ENCODE data around the gene CDC25B.
A peak's percentile ranks its signal among the peaks of the same experiment; 100 is the strongest.

The CDC25B gene
- total RNA-seq: 130 to 235 (median 188) reads per million in 4 donors

DNA sequence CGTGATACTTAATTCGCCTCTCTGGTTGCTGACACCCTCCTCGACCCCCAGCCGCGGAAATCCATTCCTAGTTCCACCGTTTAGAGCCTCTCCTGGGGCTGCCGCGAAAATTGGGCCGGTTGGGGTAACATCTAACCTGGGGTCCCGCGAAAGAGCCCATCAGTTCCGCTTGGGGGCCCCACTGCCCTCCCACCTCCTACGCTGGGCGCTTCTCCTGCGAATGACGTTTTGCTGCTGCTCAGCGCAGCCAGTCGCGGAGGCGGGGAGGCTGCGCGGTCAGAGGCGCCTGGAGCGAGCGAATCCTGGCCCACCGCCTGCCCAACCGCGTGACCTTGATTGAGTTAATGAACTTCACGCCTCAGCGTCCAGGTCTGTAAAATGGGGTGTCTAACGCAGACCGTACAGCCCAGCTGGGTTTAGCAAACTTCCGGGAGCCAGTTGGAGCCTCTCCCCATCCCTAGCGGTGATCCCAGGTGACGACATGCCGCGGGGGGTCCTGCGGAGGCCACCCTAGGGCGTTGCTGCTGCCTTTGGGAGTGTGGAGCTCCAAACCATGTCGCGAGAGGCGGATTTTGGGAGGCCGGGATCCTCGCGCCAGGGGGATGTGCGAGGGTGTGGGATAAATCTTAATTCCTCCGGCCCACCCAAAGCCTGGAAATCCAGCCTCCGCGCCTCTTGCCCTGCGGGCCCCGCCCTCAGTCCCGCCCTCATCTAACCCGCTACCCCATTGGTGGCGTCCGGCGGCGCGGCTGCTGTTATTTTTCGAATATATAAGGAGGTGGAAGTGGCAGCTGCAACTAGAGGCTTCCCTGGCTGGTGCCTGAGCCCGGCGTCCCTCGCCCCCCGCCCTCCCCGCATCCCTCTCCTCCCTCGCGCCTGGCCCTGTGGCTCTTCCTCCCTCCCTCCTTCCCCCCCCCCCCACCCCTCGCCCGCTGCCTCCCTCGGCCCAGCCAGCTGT is at the start of gene CDC25B:
TSS of gene CDC25B (plus strand) at position 800 of the 958 bp plus-strand sequence. CDS start 222 bp downstream, outside the sequence.
- peak; percentile 80 to 91 (median 86) for DNase-seq

DNA sequence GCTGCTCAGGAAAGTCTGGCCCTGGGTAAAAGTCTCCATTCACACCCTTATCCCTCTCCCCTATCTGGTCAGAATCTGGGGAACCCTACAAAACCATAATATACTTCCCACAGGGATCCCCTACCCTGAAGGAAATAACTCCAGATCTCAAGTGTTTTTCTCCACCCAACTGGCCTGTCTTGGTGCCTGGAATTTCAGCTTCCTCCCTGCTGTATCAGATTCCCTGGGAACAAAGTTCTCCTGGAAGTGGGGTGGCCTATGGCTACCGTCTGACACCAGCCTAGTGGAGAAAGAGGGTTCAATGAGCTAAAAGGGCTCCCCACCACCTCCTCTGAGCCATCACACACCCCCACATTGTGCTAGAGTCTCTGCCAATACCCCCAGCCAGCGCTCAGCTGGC is 48.6 kb upstream of the CDC25B start:
- DNase-seq: no peak

DNA sequence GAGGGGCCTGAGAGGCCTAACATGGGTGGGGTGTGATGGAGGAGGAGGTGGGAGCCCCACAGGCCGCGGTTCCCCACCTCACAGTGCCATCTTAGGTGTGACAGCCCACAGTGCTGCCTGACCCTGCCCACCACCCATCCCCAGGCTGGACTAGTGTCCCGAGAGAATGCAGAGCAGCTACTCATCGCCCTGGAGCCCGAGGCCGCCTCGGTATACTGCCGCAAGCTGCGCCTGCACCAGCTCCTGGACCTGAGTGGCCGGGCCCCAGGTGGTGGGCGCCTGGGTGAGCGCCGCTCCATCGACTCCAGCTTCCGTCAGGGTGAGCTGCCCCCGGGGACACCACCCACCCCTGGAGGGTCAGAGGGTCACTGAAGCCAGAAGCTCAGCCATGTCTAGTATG is 48.0 kb upstream of the CDC25B start:
- DNase-seq: no peak

GRCh38 chr20:3749087-3749688 is 46.9 kb upstream of the CDC25B start:
- no peak for DNase-seq

DNA sequence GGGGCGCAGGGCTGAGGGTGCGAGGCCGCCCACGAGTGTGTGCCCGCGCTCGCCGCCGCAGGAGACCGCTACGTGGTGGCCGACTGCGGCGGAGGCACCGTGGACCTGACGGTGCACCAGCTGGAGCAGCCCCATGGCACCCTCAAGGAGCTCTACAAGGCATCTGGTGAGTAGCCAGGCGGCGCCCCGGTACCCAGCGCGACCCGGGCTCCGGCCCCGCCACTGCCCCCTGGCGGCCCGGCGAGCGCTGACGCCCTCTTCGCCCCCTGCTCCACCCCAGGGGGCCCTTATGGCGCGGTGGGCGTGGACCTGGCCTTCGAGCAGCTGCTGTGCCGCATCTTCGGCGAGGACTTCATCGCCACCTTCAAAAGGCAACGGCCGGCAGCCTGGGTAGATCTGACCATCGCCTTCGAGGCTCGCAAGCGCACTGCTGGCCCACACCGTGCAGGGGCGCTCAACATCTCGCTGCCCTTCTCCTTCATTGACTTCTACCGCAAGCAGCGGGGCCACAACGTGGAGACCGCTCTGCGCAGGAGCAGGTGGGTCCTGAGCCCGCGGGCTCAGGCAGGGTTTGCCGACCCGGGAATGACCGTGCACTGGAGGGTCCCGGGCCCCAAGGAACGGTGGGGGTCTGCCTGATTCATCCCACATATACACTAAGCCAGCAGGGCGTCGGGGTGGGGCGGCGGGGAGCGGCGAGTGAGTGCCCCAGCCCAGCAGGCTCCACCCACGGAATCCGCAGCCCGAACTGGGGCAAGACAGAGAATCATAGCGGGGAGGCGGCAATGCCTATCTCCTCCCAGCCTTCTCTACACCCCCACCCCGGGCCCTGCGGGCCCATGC is 46.2 kb upstream of the CDC25B start:
- peak in 1 of 5 donors; percentile 23 for DNase-seq

GRCh38 chr20:3751305-3751674 is 44.8 kb upstream of the CDC25B start:
- DNase-seq: no peak

DNA sequence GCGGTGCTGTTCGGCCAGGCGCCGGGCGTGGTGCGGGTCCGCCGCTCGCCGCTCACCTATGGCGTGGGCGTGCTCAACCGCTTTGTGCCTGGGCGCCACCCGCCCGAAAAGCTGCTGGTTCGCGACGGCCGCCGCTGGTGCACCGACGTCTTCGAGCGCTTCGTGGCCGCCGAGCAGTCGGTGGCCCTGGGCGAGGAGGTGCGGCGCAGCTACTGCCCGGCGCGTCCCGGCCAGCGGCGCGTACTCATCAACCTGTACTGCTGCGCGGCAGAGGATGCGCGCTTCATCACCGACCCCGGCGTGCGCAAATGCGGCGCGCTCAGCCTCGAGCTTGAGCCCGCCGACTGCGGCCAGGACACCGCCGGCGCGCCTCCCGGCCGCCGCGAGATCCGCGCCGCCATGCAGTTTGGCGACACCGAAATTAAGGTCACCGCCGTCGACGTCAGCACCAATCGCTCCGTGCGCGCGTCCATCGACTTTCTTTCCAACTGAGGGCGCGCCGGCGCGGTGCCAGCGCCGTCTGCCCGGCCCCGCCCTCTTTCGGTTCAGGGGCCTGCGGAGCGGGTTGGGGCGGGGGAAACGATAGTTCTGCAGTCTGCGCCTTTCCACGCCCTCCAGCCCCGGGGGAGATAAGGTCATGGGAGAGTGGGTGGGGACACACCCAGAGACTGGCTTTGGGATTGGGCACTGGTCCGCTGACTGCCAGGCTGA is 44.3 kb upstream of the CDC25B start:
- peak; percentile 22 to 60 (median 46) for DNase-seq

GRCh38 chr20:3752386-3752759 is 43.7 kb upstream of the CDC25B start:
- no peak for DNase-seq

- peak in 4 of 5 donors; percentile 41 to 64 (median 50) for DNase-seq
Observed at GRCh38 chr20:3753098-3753497, 43.0 kb upstream of the CDC25B start.

DNA sequence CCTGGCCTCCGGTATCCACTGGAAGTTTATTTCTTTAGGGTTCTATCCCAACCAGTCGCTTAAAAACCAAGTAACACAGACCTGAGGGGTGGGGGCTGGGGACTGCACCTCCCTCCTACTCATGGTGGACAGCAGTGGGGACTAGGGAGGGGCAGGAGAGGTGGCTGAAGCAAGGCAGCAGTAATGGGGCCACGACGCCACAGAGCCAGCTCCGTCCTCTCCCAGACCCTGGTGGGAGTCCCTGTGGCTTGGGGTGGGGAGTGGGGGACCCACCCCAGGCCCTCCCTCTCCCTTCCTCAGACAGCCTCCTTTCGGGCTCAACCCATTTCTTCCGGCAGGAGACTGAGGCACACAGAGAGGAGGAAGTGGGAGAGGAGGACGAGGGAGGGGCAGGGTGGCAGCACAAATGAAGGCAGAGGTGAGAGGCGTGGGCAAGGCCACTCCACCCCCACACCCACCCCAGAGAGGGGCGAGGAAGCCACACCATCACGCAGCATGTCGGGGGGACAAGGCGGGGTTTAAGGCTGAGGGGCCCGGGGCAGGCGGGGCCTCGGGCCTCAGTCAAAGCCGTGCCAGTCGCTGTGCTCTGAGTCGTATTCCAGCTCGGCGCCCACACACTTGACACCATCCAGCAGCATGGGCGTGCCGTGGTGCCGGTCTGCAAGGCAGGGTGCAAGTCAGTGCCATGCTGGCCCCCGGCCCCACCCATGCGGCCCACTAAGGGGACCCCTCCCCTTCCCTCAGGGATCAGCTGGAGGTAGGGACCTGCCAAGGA is 42.4 kb upstream of the CDC25B start:
- no peak for DNase-seq

- DNase-seq: no peak
Observed at GRCh38 chr20:3754276-3754630, 41.9 kb upstream of the CDC25B start.

- DNase-seq: no peak
Observed at GRCh38 chr20:3755269-3755668, 40.8 kb upstream of the CDC25B start.

DNA sequence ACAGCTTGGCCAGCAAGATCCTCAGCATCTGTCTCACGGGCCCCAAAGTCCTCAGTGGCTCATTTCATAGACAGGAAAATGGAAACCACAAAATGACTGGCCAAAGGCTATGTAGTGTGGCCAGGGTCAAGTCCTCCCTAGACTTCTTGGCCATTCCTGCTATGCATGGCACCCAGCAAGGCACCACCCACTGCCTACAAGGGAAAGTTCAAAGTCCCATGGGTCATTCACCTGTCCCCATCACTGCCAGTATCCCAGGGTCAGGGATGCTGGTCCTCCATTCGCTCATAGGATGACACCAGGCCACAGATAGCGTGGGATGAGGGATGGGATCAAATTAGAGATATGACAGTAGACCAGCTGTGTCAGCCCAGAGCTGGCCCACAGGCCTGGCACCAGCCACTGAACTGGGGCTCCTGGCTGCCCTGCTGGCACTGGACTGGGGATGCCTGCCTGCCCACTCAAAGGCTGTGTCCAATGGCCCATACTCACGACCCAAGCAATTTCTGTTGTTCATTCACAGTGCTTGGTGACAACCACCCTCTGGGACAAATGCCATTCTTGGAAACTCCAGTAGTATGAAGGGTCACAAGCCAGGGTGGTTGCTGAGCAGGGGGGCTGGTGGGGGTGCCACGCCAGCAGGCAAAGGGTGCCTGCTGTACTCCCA is 40.2 kb upstream of the CDC25B start:
- no peak for DNase-seq

DNA sequence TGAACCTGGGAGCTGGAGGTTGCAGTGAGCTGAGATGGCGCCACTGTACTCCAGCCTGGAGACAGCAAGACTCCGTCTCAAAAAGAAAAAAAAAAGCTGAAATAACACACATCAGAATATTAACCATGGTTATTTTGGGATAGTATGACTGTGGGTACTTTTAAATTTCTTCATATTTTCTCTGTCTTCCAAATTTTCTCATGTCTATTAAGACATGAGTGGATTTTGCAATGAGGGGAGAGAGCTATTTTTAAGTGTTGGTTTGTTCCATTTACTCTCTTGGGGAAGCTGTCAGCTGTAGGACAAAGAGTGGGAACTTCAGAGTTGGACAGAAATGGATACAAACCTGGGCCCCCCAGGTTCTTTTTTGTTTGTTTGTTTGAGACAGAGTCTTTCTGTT is 38.8 kb upstream of the CDC25B start:
- no peak for DNase-seq

DNA sequence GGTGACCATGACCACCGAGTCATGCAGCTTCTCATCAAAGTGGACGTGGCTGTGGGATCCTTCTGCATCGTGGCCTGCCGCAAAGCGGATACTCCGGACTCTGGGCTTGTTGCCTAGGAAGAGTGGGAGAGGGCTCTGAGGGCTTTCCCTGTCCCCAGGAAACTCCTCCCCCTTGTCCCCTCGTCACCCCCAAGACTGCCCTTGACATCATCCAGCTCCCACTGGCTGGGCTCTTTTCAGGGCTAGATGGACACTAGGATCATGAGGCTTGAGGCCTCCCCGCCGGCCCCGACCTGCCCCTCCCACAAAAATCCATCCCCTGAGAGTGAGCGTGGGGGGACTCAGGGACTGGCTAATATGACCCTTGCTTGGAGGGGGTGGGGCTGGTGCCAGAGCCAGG is 37.5 kb upstream of the CDC25B start:
- DNase-seq: no peak

DNA sequence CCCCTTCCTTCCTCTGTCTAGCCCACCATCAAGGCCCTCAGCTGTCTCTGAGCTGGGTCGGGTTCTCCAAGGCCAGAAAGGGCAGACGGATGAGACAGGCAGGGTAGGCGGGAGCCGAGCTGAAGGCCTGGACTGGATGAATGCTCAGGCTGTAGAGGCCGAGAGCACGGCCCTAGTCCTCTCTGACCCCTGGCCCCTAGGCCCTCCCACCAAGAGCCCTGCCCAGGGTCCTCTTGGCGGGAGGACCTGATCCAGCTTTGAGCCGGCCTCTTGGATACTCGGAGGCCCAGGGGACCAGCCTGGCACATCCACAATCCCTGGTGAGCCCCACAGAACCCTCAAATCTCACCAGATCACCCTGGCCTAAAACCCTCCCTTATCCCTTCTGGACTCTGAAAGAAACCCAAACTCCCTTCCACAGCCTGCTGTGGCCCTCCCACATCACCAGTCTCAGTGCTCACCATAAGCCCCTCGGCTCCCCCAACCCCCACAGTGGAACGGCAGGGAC is 36.7 kb upstream of the CDC25B start:
- no peak for DNase-seq

- DNase-seq: no peak
Observed at GRCh38 chr20:3759884-3760283, 36.2 kb upstream of the CDC25B start.

GRCh38 chr20:3760655-3761348 is 35.3 kb upstream of the CDC25B start:
- DNase-seq: no peak

DNA sequence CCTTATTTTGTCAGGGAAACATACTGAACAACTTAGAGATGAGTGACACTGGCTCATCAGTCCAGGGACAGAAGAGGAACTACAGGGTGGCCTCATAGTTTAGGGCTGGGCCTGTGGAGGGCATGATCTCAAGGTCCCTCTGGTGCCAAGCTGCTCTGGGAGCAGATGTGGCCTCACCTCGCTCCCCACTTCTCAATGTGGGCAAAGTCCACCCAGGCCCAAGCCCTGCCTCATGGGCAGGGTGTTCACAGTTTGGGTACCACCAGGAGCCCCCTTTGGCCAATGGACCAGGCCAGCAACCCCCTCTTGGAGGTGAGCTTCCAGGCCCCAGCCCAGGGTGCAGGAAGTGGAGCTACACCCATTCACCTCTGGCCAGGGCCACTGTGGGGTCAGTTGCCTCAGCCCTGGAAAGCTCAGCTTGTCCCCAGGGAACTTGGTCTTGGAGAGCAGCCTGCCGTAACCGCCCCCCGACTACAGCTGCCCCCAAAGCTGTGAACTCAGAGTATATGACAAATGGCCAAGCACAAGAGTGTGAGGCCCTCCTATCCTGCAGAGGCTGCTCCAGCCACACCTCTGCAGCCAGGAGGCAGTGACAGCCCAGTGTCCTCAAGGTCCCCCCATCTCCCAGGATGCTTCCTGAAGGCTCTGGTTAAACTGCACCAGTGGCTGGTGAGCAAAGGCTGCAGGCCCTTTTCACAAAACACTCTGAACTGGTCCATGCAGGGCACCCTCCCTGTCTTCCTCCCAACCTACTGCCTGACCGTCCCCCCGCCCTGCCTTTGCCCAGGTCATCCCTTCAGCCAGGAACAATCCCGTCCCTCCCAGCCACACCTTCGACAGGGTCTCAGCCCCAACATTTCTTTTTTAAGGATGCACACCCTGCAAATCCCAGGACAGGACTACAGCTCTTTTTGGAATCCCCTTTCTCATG is 32.2 kb upstream of the CDC25B start:
- no peak for DNase-seq
